ENCODE results near the gene CCL4.
"Not testable (repeated sequence)": the region's sequence is repeated elsewhere in the genome, so short reads cannot be mapped to it uniquely, and the experiment has no call there.

Gene CCL4

GRCh38 chr17:36071751-36072150 is 31.9 kb upstream of the CCL4 start:
- H3K27ac ChIP-seq (ENCODE audit: low read depth, low read length), result no peak overlapping the region
- no peaks in the 10 kb centered on the region for H3K9me3 ChIP-seq (ENCODE audit: control insufficient read depth, insufficient read depth, low read length)
- H3K4me1 ChIP-seq (ENCODE audit: control insufficient read depth, insufficient read depth, low read length), result no peaks in the 10 kb centered on the region
- no peaks in the 10 kb centered on the region for H3K27me3 ChIP-seq (ENCODE audit: control insufficient read depth, insufficient read depth, low read length)
- H3K9ac ChIP-seq (ENCODE audit: low read depth, low read length), result no peak overlapping the region
- no peak overlapping the region for H3K4me3 ChIP-seq (ENCODE audit: low read depth, low read length)
- H3K36me3 ChIP-seq (ENCODE audit: control insufficient read depth, insufficient read depth, low read length), result no peaks in the 10 kb centered on the region

GRCh38 chr17:36072431-36073121 is 31.1 kb upstream of the CCL4 start:
- Histone ChIP-seq H3K9ac (ENCODE audit: low read depth, low read length) (no peak overlapping the region), H3K4me1 (ENCODE audit: control insufficient read depth, insufficient read depth, low read length) (no peaks in the 10 kb centered on the region), H3K4me3 (ENCODE audit: low read depth, low read length) (no peak overlapping the region), H3K27ac (ENCODE audit: low read depth, low read length) (no peak overlapping the region), H3K27me3 (ENCODE audit: control insufficient read depth, insufficient read depth, low read length) (no peaks in the 10 kb centered on the region), H3K9me3 (ENCODE audit: control insufficient read depth, insufficient read depth, low read length) (no peaks in the 10 kb centered on the region), H3K36me3 (ENCODE audit: control insufficient read depth, insufficient read depth, low read length) (no peaks in the 10 kb centered on the region)

- Histone ChIP-seq H3K27me3 (ENCODE audit: control insufficient read depth, insufficient read depth, low read length) (no peaks in the 10 kb centered on the region), H3K4me3 (ENCODE audit: low read depth, low read length) (no peak overlapping the region), H3K4me1 (ENCODE audit: control insufficient read depth, insufficient read depth, low read length) (no peaks in the 10 kb centered on the region), H3K27ac (ENCODE audit: low read depth, low read length) (no peak overlapping the region), H3K9ac (ENCODE audit: low read depth, low read length) (no peak overlapping the region), H3K36me3 (ENCODE audit: control insufficient read depth, insufficient read depth, low read length) (no peaks in the 10 kb centered on the region), H3K9me3 (ENCODE audit: control insufficient read depth, insufficient read depth, low read length) (no peaks in the 10 kb centered on the region)
These were observed 29.3 kb upstream of the CCL4 start for GRCh38 chr17:36074365-36074764.

GRCh38 chr17:36081681-36082471 is 21.8 kb upstream of the CCL4 start:
- H3K9ac ChIP-seq (ENCODE audit: low read depth, low read length); H3K9me3 ChIP-seq (ENCODE audit: control insufficient read depth, insufficient read depth, low read length); H3K4me3 ChIP-seq (ENCODE audit: low read depth, low read length); H3K27ac ChIP-seq (ENCODE audit: low read depth, low read length); H3K36me3 ChIP-seq (ENCODE audit: control insufficient read depth, insufficient read depth, low read length); H3K27me3 ChIP-seq (ENCODE audit: control insufficient read depth, insufficient read depth, low read length): not testable (repeated sequence)
- H3K4me1 ChIP-seq (ENCODE audit: control insufficient read depth, insufficient read depth, low read length), result peaks cover 12% of the 10 kb centered on the region; the same call in 1 of the 2 replicates

- not testable (repeated sequence) for H3K9me3 ChIP-seq (ENCODE audit: control insufficient read depth, insufficient read depth, low read length); H3K4me3 ChIP-seq (ENCODE audit: low read depth, low read length); H3K27ac ChIP-seq (ENCODE audit: low read depth, low read length); H3K36me3 ChIP-seq (ENCODE audit: control insufficient read depth, insufficient read depth, low read length); H3K9ac ChIP-seq (ENCODE audit: low read depth, low read length); H3K27me3 ChIP-seq (ENCODE audit: control insufficient read depth, insufficient read depth, low read length)
- peaks cover 12% of the 10 kb centered on the region; the same call in 1 of the 2 replicates for H3K4me1 ChIP-seq (ENCODE audit: control insufficient read depth, insufficient read depth, low read length)
These were observed 21.0 kb upstream of the CCL4 start for GRCh38 chr17:36082482-36083120.

GRCh38 chr17:36083691-36084090 is 19.9 kb upstream of the CCL4 start:
- H3K4me1 ChIP-seq (ENCODE audit: control insufficient read depth, insufficient read depth, low read length), result peaks cover 12% of the 10 kb centered on the region; the same call in 1 of the 2 replicates
- H3K9ac ChIP-seq (ENCODE audit: low read depth, low read length), result not testable (repeated sequence)

GRCh38 chr17:36085765-36086164 is 17.9 kb upstream of the CCL4 start:
- H3K36me3 ChIP-seq (ENCODE audit: control insufficient read depth, insufficient read depth, low read length), result no peaks in the 10 kb centered on the region
- no peak overlapping the region for H3K27ac ChIP-seq (ENCODE audit: low read depth, low read length)
- H3K9ac ChIP-seq (ENCODE audit: low read depth, low read length), result no peak overlapping the region
- no peaks in the 10 kb centered on the region for H3K9me3 ChIP-seq (ENCODE audit: control insufficient read depth, insufficient read depth, low read length)
- H3K4me1 ChIP-seq (ENCODE audit: control insufficient read depth, insufficient read depth, low read length), result peaks cover 12% of the 10 kb centered on the region; the same call in 1 of the 2 replicates
- no peak overlapping the region for H3K4me3 ChIP-seq (ENCODE audit: low read depth, low read length)
- no peaks in the 10 kb centered on the region for H3K27me3 ChIP-seq (ENCODE audit: control insufficient read depth, insufficient read depth, low read length)

More at GRCh38 chr17:36083691-36084090, 19.9 kb upstream of the CCL4 start:
- H3K27ac ChIP-seq (ENCODE audit: low read depth, low read length); H3K27me3 ChIP-seq (ENCODE audit: control insufficient read depth, insufficient read depth, low read length); H3K9me3 ChIP-seq (ENCODE audit: control insufficient read depth, insufficient read depth, low read length); H3K4me3 ChIP-seq (ENCODE audit: low read depth, low read length); H3K36me3 ChIP-seq (ENCODE audit: control insufficient read depth, insufficient read depth, low read length): not testable (repeated sequence)

DNA sequence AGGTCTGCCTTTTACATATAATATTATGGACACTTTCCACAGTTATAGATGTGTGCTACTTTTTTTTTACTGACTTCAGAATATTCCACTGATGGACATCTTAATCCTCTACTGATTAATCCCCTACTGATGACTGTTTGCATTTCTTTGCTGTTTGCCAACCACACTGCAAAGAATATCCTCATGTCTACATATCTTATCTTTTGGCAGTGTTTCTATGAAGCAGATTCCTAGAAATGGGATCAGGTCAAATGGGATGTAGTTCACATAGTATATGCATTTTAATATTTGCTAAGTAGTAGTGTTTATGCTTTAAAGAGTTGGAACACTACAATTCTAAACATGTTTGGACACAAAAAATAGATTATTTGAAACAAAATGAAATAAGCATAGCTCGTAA is 16.8 kb upstream of the CCL4 start:
- H3K9me3 ChIP-seq (ENCODE audit: control insufficient read depth, insufficient read depth, low read length), result no peaks in the 10 kb centered on the region
- no peak overlapping the region for H3K9ac ChIP-seq (ENCODE audit: low read depth, low read length)
- peaks cover 12% of the 10 kb centered on the region; the same call in 1 of the 2 replicates for H3K4me1 ChIP-seq (ENCODE audit: control insufficient read depth, insufficient read depth, low read length)
- no peaks in the 10 kb centered on the region for H3K36me3 ChIP-seq (ENCODE audit: control insufficient read depth, insufficient read depth, low read length)
- H3K4me3 ChIP-seq (ENCODE audit: low read depth, low read length), result no peak overlapping the region
- no peaks in the 10 kb centered on the region for H3K27me3 ChIP-seq (ENCODE audit: control insufficient read depth, insufficient read depth, low read length)
- no peak overlapping the region for H3K27ac ChIP-seq (ENCODE audit: low read depth, low read length)

- not testable (repeated sequence) for H3K36me3 ChIP-seq (ENCODE audit: control insufficient read depth, insufficient read depth, low read length); H3K9me3 ChIP-seq (ENCODE audit: control insufficient read depth, insufficient read depth, low read length); H3K27me3 ChIP-seq (ENCODE audit: control insufficient read depth, insufficient read depth, low read length); H3K4me3 ChIP-seq (ENCODE audit: low read depth, low read length); H3K27ac ChIP-seq (ENCODE audit: low read depth, low read length); H3K9ac ChIP-seq (ENCODE audit: low read depth, low read length)
- H3K4me1 ChIP-seq (ENCODE audit: control insufficient read depth, insufficient read depth, low read length), result peaks cover 12% of the 10 kb centered on the region; the same call in 1 of the 2 replicates
These were observed 16.2 kb upstream of the CCL4 start for GRCh38 chr17:36087471-36087870.

GRCh38 chr17:36087897-36088572 is 15.6 kb upstream of the CCL4 start:
- peaks cover 12% of the 10 kb centered on the region; the same call in 1 of the 2 replicates for H3K4me1 ChIP-seq (ENCODE audit: control insufficient read depth, insufficient read depth, low read length)
- not testable (repeated sequence) for H3K27me3 ChIP-seq (ENCODE audit: control insufficient read depth, insufficient read depth, low read length); H3K27ac ChIP-seq (ENCODE audit: low read depth, low read length); H3K9me3 ChIP-seq (ENCODE audit: control insufficient read depth, insufficient read depth, low read length); H3K36me3 ChIP-seq (ENCODE audit: control insufficient read depth, insufficient read depth, low read length); H3K9ac ChIP-seq (ENCODE audit: low read depth, low read length); H3K4me3 ChIP-seq (ENCODE audit: low read depth, low read length)
